GM23248 (cell line): ENCODE measurements around the gene NAPG.

Experiments used
- EZH2 ChIP-seq: fragments of 200-600 bp; sonication (generic); IDR thresholded peaks from 2 replicates; pipeline ENCODE4 v1.6.1; 2018; ENCODE audit warnings: antibody characterized with exemption, mild to moderate bottlenecking; ENCODE audit not compliant: insufficient read depth, poor library complexity, severe bottlenecking
- EZH2phosphoT487 ChIP-seq: fragments of 200-600 bp; sonication (generic); IDR thresholded peaks from 2 replicates; pipeline ENCODE4 v1.6.1; 2018; ENCODE audit warnings: antibody characterized with exemption, moderate library complexity, mild to moderate bottlenecking, low read depth; ENCODE audit not compliant: insufficient read depth

DNA sequence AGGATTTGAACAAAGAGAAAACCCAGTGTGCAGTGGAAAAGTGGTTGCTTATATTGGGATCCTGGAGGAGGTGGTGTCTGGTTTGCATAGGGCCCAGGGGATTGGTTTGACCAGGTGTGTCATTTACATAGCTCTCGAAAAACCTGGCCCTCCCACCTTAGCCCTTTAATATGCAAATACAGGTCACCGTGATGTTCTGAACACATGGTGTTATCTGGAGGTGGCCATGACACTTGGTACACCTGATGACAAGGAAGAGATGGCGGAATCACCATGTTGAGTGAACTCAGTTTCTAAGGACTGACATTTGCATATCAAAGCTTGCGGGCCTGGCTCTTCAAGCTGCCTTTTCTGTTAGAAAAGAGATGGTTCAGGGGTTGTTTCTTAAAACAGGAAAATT, 2.3 kb upstream of the NAPG start:
- TF ChIP-seq EZH2phosphoT487: no peak
- TF ChIP-seq EZH2: no peak
